ENCODE data around the gene SMYD3.

DNA sequence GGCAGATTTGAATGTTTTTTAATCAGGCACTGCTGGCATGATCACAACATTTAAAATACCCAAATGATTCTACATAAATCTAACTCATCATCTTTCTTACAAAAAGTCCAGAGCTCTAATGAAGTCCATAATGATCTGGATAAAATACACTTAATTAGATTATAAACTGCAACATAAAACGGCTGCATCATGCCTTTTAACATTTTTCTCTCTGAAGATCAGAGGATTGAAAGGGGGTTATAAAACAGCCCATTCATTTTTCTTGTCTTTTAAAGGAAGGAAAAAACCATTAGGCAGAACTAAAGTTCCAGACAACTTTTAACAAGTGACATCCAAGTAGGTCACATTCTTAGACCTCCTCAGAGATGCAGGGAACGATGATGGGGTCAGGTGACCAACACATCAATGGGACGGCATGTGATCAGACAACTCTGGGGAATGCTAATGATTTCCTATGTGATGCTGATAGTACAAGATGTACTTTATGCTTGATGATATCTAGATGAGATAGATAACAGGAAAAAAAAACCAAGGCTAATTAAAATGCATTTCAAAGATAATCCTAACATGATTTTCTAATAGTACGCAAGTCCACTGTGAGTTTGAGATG lies 455.1 kb downstream of the SMYD3 start:
- TF ChIP-seq, protein P1, sequence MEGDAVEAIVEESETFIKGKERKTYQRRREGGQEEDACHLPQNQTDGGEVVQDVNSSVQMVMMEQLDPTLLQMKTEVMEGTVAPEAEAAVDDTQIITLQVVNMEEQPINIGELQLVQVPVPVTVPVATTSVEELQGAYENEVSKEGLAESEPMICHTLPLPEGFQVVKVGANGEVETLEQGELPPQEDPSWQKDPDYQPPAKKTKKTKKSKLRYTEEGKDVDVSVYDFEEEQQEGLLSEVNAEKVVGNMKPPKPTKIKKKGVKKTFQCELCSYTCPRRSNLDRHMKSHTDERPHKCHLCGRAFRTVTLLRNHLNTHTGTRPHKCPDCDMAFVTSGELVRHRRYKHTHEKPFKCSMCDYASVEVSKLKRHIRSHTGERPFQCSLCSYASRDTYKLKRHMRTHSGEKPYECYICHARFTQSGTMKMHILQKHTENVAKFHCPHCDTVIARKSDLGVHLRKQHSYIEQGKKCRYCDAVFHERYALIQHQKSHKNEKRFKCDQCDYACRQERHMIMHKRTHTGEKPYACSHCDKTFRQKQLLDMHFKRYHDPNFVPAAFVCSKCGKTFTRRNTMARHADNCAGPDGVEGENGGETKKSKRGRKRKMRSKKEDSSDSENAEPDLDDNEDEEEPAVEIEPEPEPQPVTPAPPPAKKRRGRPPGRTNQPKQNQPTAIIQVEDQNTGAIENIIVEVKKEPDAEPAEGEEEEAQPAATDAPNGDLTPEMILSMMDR (conservative IDR thresholded peaks at IDR 0.05) = no peak
- no peak for TF ChIP-seq ZFX (IDR thresholded peaks at IDR 0.05)

Data from C4-2B (cell line).